GM08714 (cell line): ENCODE data around the gene XPA.

Experiments
- H3K4me3 ChIP-seq: fragments of 200-500 bp; sonication (Bioruptor generic); 2 replicates; pipeline ENCODE4 v1.5.1; 2014; ENCODE audit warnings: mild to moderate bottlenecking, low read length, inconsistent platforms
- ZNF274 ChIP-seq: IDR thresholded peaks from 2 replicates; pipeline ENCODE4 v1.6.1; 2012; ENCODE audit warnings: mild to moderate bottlenecking, low read depth, low read length

The XPA gene

GRCh38 chr9:97647996-97648395 lies 49.1 kb downstream of the XPA start:
- TF ChIP-seq ZNF274 = no peak
- no peak overlapping the region for H3K4me3 ChIP-seq

- TF ChIP-seq ZNF274 = no peak
- no peak overlapping the region for H3K4me3 ChIP-seq
Observed at GRCh38 chr9:97645720-97646119, 51.4 kb downstream of the XPA start.

- TF ChIP-seq ZNF274 = no peak
- H3K4me3 ChIP-seq = no peak overlapping the region
Observed at GRCh38 chr9:97640325-97640724, 56.8 kb downstream of the XPA start.

GRCh38 chr9:97638666-97639065 lies 58.5 kb downstream of the XPA start:
- TF ChIP-seq ZNF274 = no peak

GRCh38 chr9:97636903-97637302 lies 60.2 kb downstream of the XPA start:
- no peak for TF ChIP-seq ZNF274
- 0 out of 2 replicates have a peak overlapping the region, but pooled peaks have one; percentile 42 for H3K4me3 ChIP-seq

More at GRCh38 chr9:97638666-97639065, 58.5 kb downstream of the XPA start:
- H3K4me3 ChIP-seq = no peak overlapping the region

- no peak for TF ChIP-seq ZNF274
- H3K4me3 ChIP-seq = peak overlapping the region; percentile 91
Observed at GRCh38 chr9:97635026-97635425, 62.1 kb downstream of the XPA start.

GRCh38 chr9:97633859-97634490 lies 63.2 kb downstream of the XPA start:
- H3K4me3 ChIP-seq = peak overlapping the region; percentile 91
- TF ChIP-seq ZNF274 = no peak

- no peak for TF ChIP-seq ZNF274
- peak within 1 kb of the TSS; percentile 91 for H3K4me3 ChIP-seq
Observed at GRCh38 chr9:97632985-97633858, 63.9 kb downstream of the XPA start, which contains the start of the genes NCBP1 and TSTD2. TSS of gene NCBP1 (plus strand) at chr9:97633821. CDS start at chr9:97633882, 61 bp downstream. TSS of gene TSTD2 (minus strand) at chr9:97633368. CDS start at chr9:97627562, 5,806 bp downstream.

- TF ChIP-seq ZNF274 = no peak
- peak overlapping the region; percentile 89 for H3K4me3 ChIP-seq
Observed at GRCh38 chr9:97632248-97632984, 64.7 kb downstream of the XPA start.

GRCh38 chr9:97630591-97630990 lies 66.5 kb downstream of the XPA start:
- H3K4me3 ChIP-seq = no peak overlapping the region
- no peak for TF ChIP-seq ZNF274

GRCh38 chr9:97629156-97629555 lies 68.0 kb downstream of the XPA start:
- TF ChIP-seq ZNF274 = no peak
- H3K4me3 ChIP-seq = no peak overlapping the region

- H3K4me3 ChIP-seq = no peak overlapping the region
- TF ChIP-seq ZNF274 = no peak
Observed at GRCh38 chr9:97628668-97629067, 68.5 kb downstream of the XPA start.

GRCh38 chr9:97627624-97628023 lies 69.5 kb downstream of the XPA start:
- no peak overlapping the region for H3K4me3 ChIP-seq
- no peak for TF ChIP-seq ZNF274

GRCh38 chr9:97625620-97626019 lies 71.5 kb downstream of the XPA start:
- TF ChIP-seq ZNF274 = no peak
- H3K4me3 ChIP-seq = no peak overlapping the region
